Type B pancreatic cell (in vitro differentiated cells): Measurements from ENCODE around the gene SPARCL1. TPM values are rescaled to one million over a fixed set of nuclear protein-coding genes. Genes with fewer than 3 reads are reported as not detected.

ENCODE experiments used
- DNase-seq: peaks from one replicate; pipeline ENCODE4 v3.0.0; 2021; ENCODE audit warnings: mixed read lengths; ENCODE audit not compliant: unreplicated experiment; ENCODE audit errors: extremely low spot score
- H3K27ac Mint-ChIP-seq: 2 replicates; pipeline ENCODE4 v1.8.0; 2021; ENCODE audit warnings: mild to moderate bottlenecking, mixed read lengths
- H3K27me3 Mint-ChIP-seq: 2 replicates; pipeline ENCODE4 v1.8.0; 2021; ENCODE audit warnings: mixed read lengths
- H3K36me3 Mint-ChIP-seq: 2 replicates; pipeline ENCODE4 v1.8.0; 2021; ENCODE audit warnings: mixed read lengths
- H3K4me1 Mint-ChIP-seq: one replicate; pipeline ENCODE4 v1.8.0; 2021; ENCODE audit warnings: mixed read lengths; ENCODE audit not compliant: unreplicated experiment
- H3K4me3 Mint-ChIP-seq: 2 replicates; pipeline ENCODE4 v1.8.0; 2021; ENCODE audit warnings: mild to moderate bottlenecking, mixed read lengths
- H3K9me3 Mint-ChIP-seq: 2 replicates; pipeline ENCODE4 v1.8.0; 2021; ENCODE audit warnings: mixed read lengths
- CTCF ChIP-seq: fragments of 200-600 bp; sonication (generic); conservative IDR thresholded peaks from 2 replicates; pipeline ENCODE4 v1.5.0; 2021; ENCODE audit warnings: antibody characterized with exemption, mild to moderate bottlenecking
- total RNA-seq: library from RNA; stranded (reverse); gene quantifications from 2 replicates; pipeline ENCODE4 v1.2.1, GENCODE V29; 2021; ENCODE audit warnings: low replicate concordance

Gene SPARCL1
- total RNA-seq, 1 donor from 2014 or later = 11.2 TPM

GRCh38 chr4:87521757-87522374, 7.3 kb downstream of the SPARCL1 start:
- H3K27me3 Mint-ChIP-seq = no peaks in the 10 kb centered on the region
- no peak for DNase-seq
- H3K36me3 Mint-ChIP-seq = no peaks in the 10 kb centered on the region
- no peak overlapping the region for H3K27ac Mint-ChIP-seq
- peaks cover 8% of the 10 kb centered on the region for H3K9me3 Mint-ChIP-seq
- no peak for TF ChIP-seq CTCF
- peaks cover 17% of the 10 kb centered on the region for H3K4me1 Mint-ChIP-seq
- H3K4me3 Mint-ChIP-seq = no peak overlapping the region

- Mint-ChIP-seq H3K36me3 (no peaks in the 10 kb centered on the region), H3K27me3 (no peaks in the 10 kb centered on the region), H3K4me1 (peaks cover 17% of the 10 kb centered on the region), H3K4me3 (no peak overlapping the region), H3K9me3 (peaks cover 8% of the 10 kb centered on the region), H3K27ac (no peak overlapping the region)
- no peak for TF ChIP-seq CTCF
- DNase-seq = no peak
These were observed 7.9 kb downstream of the SPARCL1 start for GRCh38 chr4:87521319-87521718.

GRCh38 chr4:87517621-87518020, 11.6 kb downstream of the SPARCL1 start:
- Mint-ChIP-seq H3K27ac (no peak overlapping the region), H3K4me3 (no peak overlapping the region), H3K36me3 (no peaks in the 10 kb centered on the region), H3K4me1 (peaks cover 8% of the 10 kb centered on the region), H3K9me3 (no peaks in the 10 kb centered on the region), H3K27me3 (no peaks in the 10 kb centered on the region)
- DNase-seq = no peak
- no peak for TF ChIP-seq CTCF

- Mint-ChIP-seq H3K4me3 (no peak overlapping the region), H3K36me3 (no peaks in the 10 kb centered on the region), H3K4me1 (peaks cover 13% of the 10 kb centered on the region), H3K27ac (no peak overlapping the region), H3K9me3 (no peaks in the 10 kb centered on the region), H3K27me3 (no peaks in the 10 kb centered on the region)
- no peak for TF ChIP-seq CTCF
- no peak for DNase-seq
These were observed 12.5 kb downstream of the SPARCL1 start for GRCh38 chr4:87516683-87517082.

- H3K4me3 Mint-ChIP-seq = no peak overlapping the region
- H3K27ac Mint-ChIP-seq = no peak overlapping the region
- DNase-seq = no peak
- H3K9me3 Mint-ChIP-seq = no peaks in the 10 kb centered on the region
- peaks cover 11% of the 10 kb centered on the region for H3K4me1 Mint-ChIP-seq
- no peaks in the 10 kb centered on the region for H3K36me3 Mint-ChIP-seq
- TF ChIP-seq CTCF = no peak
- H3K27me3 Mint-ChIP-seq = no peaks in the 10 kb centered on the region
These were observed 16.8 kb downstream of the SPARCL1 start for GRCh38 chr4:87512400-87512799.

GRCh38 chr4:87511500-87511899, 17.7 kb downstream of the SPARCL1 start:
- no peak for DNase-seq
- no peaks in the 10 kb centered on the region for H3K27me3 Mint-ChIP-seq
- no peak overlapping the region for H3K27ac Mint-ChIP-seq
- no peaks in the 10 kb centered on the region for H3K36me3 Mint-ChIP-seq
- H3K9me3 Mint-ChIP-seq = no peaks in the 10 kb centered on the region
- no peak for TF ChIP-seq CTCF
- H3K4me3 Mint-ChIP-seq = no peak overlapping the region
- peaks cover 11% of the 10 kb centered on the region for H3K4me1 Mint-ChIP-seq
